ENCODE data around the gene PDZK1.

PDZK1 gene

GRCh38 chr1:145729196-145729595 lies 22.0 kb upstream of the PDZK1 start:
- TF ChIP-seq CREB1 (IDR thresholded peaks at IDR 0.05; ENCODE audit: low read depth) (no peak), CEBPB (IDR thresholded peaks at IDR 0.05) (no peak), RAD21 (IDR thresholded peaks at IDR 0.05; ENCODE audit: low read depth) (no peak), TAF1 (IDR thresholded peaks at IDR 0.05; ENCODE audit: low read depth) (no peak), NFIC (IDR thresholded peaks at IDR 0.05) (no peak)
- TF ChIP-seq, protein P1, sequence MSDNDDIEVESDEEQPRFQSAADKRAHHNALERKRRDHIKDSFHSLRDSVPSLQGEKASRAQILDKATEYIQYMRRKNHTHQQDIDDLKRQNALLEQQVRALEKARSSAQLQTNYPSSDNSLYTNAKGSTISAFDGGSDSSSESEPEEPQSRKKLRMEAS (IDR thresholded peaks at IDR 0.05), result no peak

GRCh38 chr1:145720878-145721671 lies 13.9 kb upstream of the PDZK1 start:
- peak; percentile 82 for TF ChIP-seq RAD21 (IDR thresholded peaks at IDR 0.05; ENCODE audit: low read depth)
- TF ChIP-seq TCF12 (IDR thresholded peaks at IDR 0.05; ENCODE audit: low read depth), result no peak
- TF ChIP-seq EP300 (IDR thresholded peaks at IDR 0.05; ENCODE audit: borderline replicate concordance), result peak; percentile 21; the same call in 1 of the 2 replicates
- TF ChIP-seq, protein P2, sequence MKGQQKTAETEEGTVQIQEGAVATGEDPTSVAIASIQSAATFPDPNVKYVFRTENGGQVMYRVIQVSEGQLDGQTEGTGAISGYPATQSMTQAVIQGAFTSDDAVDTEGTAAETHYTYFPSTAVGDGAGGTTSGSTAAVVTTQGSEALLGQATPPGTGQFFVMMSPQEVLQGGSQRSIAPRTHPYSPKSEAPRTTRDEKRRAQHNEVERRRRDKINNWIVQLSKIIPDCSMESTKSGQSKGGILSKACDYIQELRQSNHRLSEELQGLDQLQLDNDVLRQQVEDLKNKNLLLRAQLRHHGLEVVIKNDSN (IDR thresholded peaks at IDR 0.05), result no peak
- TF ChIP-seq, protein P1 (IDR thresholded peaks at IDR 0.05), result 0 out of 2 replicates have a peak, but pooled peaks have one; percentile 25
- no peak for TF ChIP-seq CEBPB (IDR thresholded peaks at IDR 0.05)
- no peak for TF ChIP-seq TAF1 (IDR thresholded peaks at IDR 0.05; ENCODE audit: low read depth)
- TF ChIP-seq CREB1 (IDR thresholded peaks at IDR 0.05; ENCODE audit: low read depth), result no peak
- TF ChIP-seq ZBTB7A (IDR thresholded peaks at IDR 0.05; ENCODE audit: low read depth), result peak; percentile 59; the same call in 1 of the 2 replicates
- TF ChIP-seq TEAD4 (IDR thresholded peaks at IDR 0.05), result no peak
- TF ChIP-seq FOXM1 (IDR thresholded peaks at IDR 0.05; ENCODE audit: borderline replicate concordance, low read depth), result no peak

- TF ChIP-seq TCF12 (IDR thresholded peaks at IDR 0.05; ENCODE audit: low read depth), result no peak
- TF ChIP-seq EP300 (IDR thresholded peaks at IDR 0.05; ENCODE audit: borderline replicate concordance), result no peak
- TF ChIP-seq, protein P2 (IDR thresholded peaks at IDR 0.05), result no peak
- TF ChIP-seq REST (IDR thresholded peaks at IDR 0.05; ENCODE audit: low read depth), result no peak
- no peak for TF ChIP-seq FOXM1 (IDR thresholded peaks at IDR 0.05; ENCODE audit: borderline replicate concordance, low read depth)
- no peak for TF ChIP-seq CEBPB (IDR thresholded peaks at IDR 0.05)
- TF ChIP-seq YY1 (IDR thresholded peaks at IDR 0.05; ENCODE audit: low read depth), result no peak
- TF ChIP-seq NFIC (IDR thresholded peaks at IDR 0.05), result no peak
- TF ChIP-seq, protein P1 (IDR thresholded peaks at IDR 0.05), result no peak
- TF ChIP-seq TAF1 (IDR thresholded peaks at IDR 0.05; ENCODE audit: low read depth), result no peak
- no peak for TF ChIP-seq EGR1 (IDR thresholded peaks at IDR 0.05)
- no peak for TF ChIP-seq ZBTB7A (IDR thresholded peaks at IDR 0.05; ENCODE audit: low read depth)
- TF ChIP-seq CREB1 (IDR thresholded peaks at IDR 0.05; ENCODE audit: low read depth), result no peak
- TF ChIP-seq RAD21 (IDR thresholded peaks at IDR 0.05; ENCODE audit: low read depth), result no peak
- no peak for TF ChIP-seq TEAD4 (IDR thresholded peaks at IDR 0.05)
Observed at GRCh38 chr1:145720556-145720877, 13.3 kb upstream of the PDZK1 start.

DNA sequence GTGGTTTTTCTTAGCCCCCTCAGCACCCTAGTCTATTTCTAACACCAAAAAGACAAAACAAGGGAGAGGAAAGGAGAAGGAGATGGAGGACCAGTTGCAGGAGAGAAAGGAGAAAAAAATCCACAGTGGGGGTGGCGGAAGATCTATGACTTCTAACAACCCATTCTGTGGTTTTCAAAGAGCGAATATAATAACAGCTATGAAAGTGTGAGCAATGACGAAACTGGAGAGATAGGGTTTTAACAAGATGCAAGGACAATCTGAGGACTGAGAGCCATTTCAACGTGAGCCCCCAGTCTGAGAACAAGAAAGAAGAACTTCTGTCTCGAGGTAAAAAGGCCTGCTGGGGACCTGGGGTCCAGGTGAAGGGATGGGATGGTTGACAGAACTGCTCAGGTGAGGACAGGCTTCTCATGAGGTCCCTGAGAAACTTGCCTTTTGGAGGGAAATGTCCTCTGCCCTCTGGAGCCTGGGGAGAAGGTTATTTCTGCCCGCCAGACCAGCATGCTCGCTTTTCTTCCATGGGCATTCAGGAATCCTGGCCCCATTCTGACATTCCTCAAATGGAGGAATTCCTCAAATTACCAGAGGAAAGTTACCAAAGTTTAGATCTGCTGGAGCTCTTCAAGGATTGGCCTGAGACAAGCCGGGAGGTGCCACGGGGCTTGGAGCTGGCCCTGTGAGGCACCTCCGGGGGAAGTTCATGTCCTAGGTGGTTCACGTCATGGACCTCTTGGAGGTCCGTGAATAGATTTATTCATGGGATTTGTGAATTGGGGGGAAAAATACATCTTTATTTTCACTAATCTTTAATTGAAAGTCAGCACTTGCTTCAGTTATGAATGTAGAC lies 12.3 kb upstream of the PDZK1 start, which contains the start of gene CD160:
Gene CD160, plus strand, starts transcription at position 270 of the 850 bp plus-strand sequence. CDS start 8,829 bp downstream, outside the sequence.
- TF ChIP-seq TEAD4 (IDR thresholded peaks at IDR 0.05), result no peak
- TF ChIP-seq ZBTB7A (IDR thresholded peaks at IDR 0.05; ENCODE audit: low read depth), result no peak
- no peak for TF ChIP-seq TCF12 (IDR thresholded peaks at IDR 0.05; ENCODE audit: low read depth)
- TF ChIP-seq, protein P1 (IDR thresholded peaks at IDR 0.05), result no peak
- TF ChIP-seq, protein P2 (IDR thresholded peaks at IDR 0.05), result no peak
- no peak for TF ChIP-seq FOXM1 (IDR thresholded peaks at IDR 0.05; ENCODE audit: borderline replicate concordance, low read depth)
- TF ChIP-seq NFIC (IDR thresholded peaks at IDR 0.05), result no peak
- TF ChIP-seq REST (IDR thresholded peaks at IDR 0.05; ENCODE audit: low read depth), result no peak
- TF ChIP-seq CREB1 (IDR thresholded peaks at IDR 0.05; ENCODE audit: low read depth), result no peak
- no peak for TF ChIP-seq TAF1 (IDR thresholded peaks at IDR 0.05; ENCODE audit: low read depth)
- TF ChIP-seq EP300 (IDR thresholded peaks at IDR 0.05; ENCODE audit: borderline replicate concordance), result no peak
- TF ChIP-seq EGR1 (IDR thresholded peaks at IDR 0.05), result no peak
- no peak for TF ChIP-seq RAD21 (IDR thresholded peaks at IDR 0.05; ENCODE audit: low read depth)
- no peak for TF ChIP-seq CEBPB (IDR thresholded peaks at IDR 0.05)
- no peak for TF ChIP-seq YY1 (IDR thresholded peaks at IDR 0.05; ENCODE audit: low read depth)
